ENCODE results near the gene KLHL12.

GRCh38 chr1:202856014-202856413 lies 71.0 kb downstream of the KLHL12 start:
- TF ChIP-seq EP300 (conservative IDR thresholded peaks at IDR 0.05; ENCODE audit: poor library complexity, severe bottlenecking) (no peak), TAF1 (IDR thresholded peaks at IDR 0.05; ENCODE audit: low read depth) (no peak), RAD21 (conservative IDR thresholded peaks at IDR 0.05) (no peak), SMC3 (conservative IDR thresholded peaks at IDR 0.05; ENCODE audit: poor library complexity) (no peak), CTCF (IDR thresholded peaks at IDR 0.05; ENCODE audit: poor library complexity, severe bottlenecking) (no peak)
